OCI-LY7 (cell line): ENCODE measurements around the gene ELL2.

ENCODE experiments used
- EZH2phosphoT487 ChIP-seq: fragments of 200-600 bp; sonication (generic); IDR thresholded peaks from 2 replicates; pipeline ENCODE4 v1.6.1; 2018; ENCODE audit warnings: low read depth, borderline replicate concordance, mild to moderate bottlenecking, mixed run types, antibody characterized with exemption, low read length, moderate library complexity, mixed read lengths
- TF ChIP-seq, protein P1 (sequence below): fragments of 200-600 bp; sonication (generic); conservative IDR thresholded peaks from 2 replicates; pipeline ENCODE4 v1.5.1; 2014; ENCODE audit warnings: mild to moderate bottlenecking, antibody characterized with exemption, low read length, moderate library complexity, mixed read lengths

DNA sequence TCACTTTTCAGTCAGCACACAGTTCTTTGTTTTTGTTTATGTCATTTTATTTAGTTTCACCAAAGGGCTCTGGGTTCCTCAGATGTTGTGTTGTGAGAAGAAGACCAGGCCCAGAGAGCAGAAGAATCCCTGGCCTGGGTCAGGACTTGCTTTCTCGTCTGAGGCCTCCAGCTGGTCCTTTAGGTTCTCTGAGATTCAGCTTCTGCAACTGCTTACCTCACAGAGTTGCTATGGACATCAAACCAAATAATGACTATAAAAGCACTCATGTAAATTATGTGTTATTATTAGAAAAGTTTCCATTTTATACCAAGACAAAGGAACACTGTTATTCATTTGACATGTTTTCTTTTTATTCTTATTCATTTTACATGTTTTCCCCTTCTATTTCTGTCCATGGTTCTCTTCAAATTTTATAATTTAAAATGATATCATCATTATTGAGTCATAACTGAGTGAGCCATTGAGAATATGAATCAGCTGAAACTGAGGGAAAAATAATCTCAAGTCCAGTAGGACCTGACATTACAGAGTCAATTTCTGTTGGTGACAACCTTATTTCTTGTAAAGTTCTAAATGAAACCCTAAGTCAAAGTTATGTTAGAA, 95.1 kb downstream of the ELL2 start:
- TF ChIP-seq, protein P1, sequence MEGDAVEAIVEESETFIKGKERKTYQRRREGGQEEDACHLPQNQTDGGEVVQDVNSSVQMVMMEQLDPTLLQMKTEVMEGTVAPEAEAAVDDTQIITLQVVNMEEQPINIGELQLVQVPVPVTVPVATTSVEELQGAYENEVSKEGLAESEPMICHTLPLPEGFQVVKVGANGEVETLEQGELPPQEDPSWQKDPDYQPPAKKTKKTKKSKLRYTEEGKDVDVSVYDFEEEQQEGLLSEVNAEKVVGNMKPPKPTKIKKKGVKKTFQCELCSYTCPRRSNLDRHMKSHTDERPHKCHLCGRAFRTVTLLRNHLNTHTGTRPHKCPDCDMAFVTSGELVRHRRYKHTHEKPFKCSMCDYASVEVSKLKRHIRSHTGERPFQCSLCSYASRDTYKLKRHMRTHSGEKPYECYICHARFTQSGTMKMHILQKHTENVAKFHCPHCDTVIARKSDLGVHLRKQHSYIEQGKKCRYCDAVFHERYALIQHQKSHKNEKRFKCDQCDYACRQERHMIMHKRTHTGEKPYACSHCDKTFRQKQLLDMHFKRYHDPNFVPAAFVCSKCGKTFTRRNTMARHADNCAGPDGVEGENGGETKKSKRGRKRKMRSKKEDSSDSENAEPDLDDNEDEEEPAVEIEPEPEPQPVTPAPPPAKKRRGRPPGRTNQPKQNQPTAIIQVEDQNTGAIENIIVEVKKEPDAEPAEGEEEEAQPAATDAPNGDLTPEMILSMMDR: no peak
- TF ChIP-seq EZH2phosphoT487: no peak
